Mucosa of stomach (tissue), 1 donor: ENCODE measurements around the gene MOV10.

ENCODE experiments used
- H3K27me3 ChIP-seq: one replicate; pipeline ENCODE4 v1.7.0; 2013; ENCODE audit warnings: mild to moderate bottlenecking, low read length; ENCODE audit not compliant: control insufficient read depth, insufficient read depth
- H3K36me3 ChIP-seq: one replicate; pipeline ENCODE4 v1.7.0; 2013; ENCODE audit warnings: low read length; ENCODE audit not compliant: control insufficient read depth, insufficient read depth
- H3K4me1 ChIP-seq: one replicate; pipeline ENCODE4 v1.7.0; 2013; ENCODE audit warnings: mild to moderate bottlenecking, low read length; ENCODE audit not compliant: control insufficient read depth, insufficient read depth
- H3K4me3 ChIP-seq: one replicate; pipeline ENCODE4 v1.7.0; 2013; ENCODE audit warnings: low read length
- H3K9ac ChIP-seq: one replicate; pipeline ENCODE4 v1.7.0; 2013; ENCODE audit warnings: mild to moderate bottlenecking, low read length, moderate library complexity
- H3K9me3 ChIP-seq: one replicate; pipeline ENCODE4 v1.7.0; 2013; ENCODE audit warnings: mild to moderate bottlenecking, low read length, moderate library complexity; ENCODE audit not compliant: control insufficient read depth
- donor health status: Pancreatic carcinoma.

Gene MOV10

GRCh38 chr1:112711670-112712069 lies 37.2 kb downstream of the MOV10 start:
- Histone ChIP-seq H3K9me3 (no peaks in the 10 kb centered on the region), H3K27me3 (peaks cover 12% of the 10 kb centered on the region), H3K36me3 (no peaks in the 10 kb centered on the region), H3K4me3 (no peak overlapping the region), H3K9ac (no peak overlapping the region), H3K4me1 (peaks cover 32% of the 10 kb centered on the region)

- Histone ChIP-seq H3K4me3 (no peak overlapping the region), H3K9ac (no peak overlapping the region), H3K4me1 (peaks cover 32% of the 10 kb centered on the region), H3K36me3 (no peaks in the 10 kb centered on the region), H3K27me3 (peaks cover 12% of the 10 kb centered on the region), H3K9me3 (no peaks in the 10 kb centered on the region)
Observed at GRCh38 chr1:112712191-112712590, 37.7 kb downstream of the MOV10 start.

GRCh38 chr1:112712701-112713128 lies 38.3 kb downstream of the MOV10 start:
- Histone ChIP-seq H3K9me3 (no peaks in the 10 kb centered on the region), H3K4me1 (peaks cover 28% of the 10 kb centered on the region), H3K9ac (no peak overlapping the region), H3K4me3 (no peak overlapping the region), H3K36me3 (no peaks in the 10 kb centered on the region), H3K27me3 (peaks cover 12% of the 10 kb centered on the region)

- Histone ChIP-seq H3K27me3 (peaks cover 12% of the 10 kb centered on the region), H3K9me3 (no peaks in the 10 kb centered on the region), H3K4me1 (peaks cover 28% of the 10 kb centered on the region), H3K4me3 (peak overlapping the region; percentile 31), H3K9ac (peak overlapping the region; percentile 47), H3K36me3 (no peaks in the 10 kb centered on the region)
Observed at GRCh38 chr1:112713466-112714312, 39.2 kb downstream of the MOV10 start.

GRCh38 chr1:112714313-112715263 lies 40.1 kb downstream of the MOV10 start:
- Histone ChIP-seq H3K36me3 (no peaks in the 10 kb centered on the region), H3K27me3 (peaks cover 21% of the 10 kb centered on the region), H3K4me1 (peaks cover 28% of the 10 kb centered on the region), H3K9me3 (no peaks in the 10 kb centered on the region), H3K4me3 (peak overlapping the region; percentile 31), H3K9ac (peak overlapping the region; percentile 47)

- H3K27me3 ChIP-seq, result peaks cover 28% of the 10 kb centered on the region
- H3K36me3 ChIP-seq, result no peaks in the 10 kb centered on the region
- peak within 1 kb of the TSS; percentile 61 for H3K4me3 ChIP-seq
- H3K4me1 ChIP-seq, result peaks cover 28% of the 10 kb centered on the region
- H3K9ac ChIP-seq, result peak within 1 kb of the TSS; percentile 47
- H3K9me3 ChIP-seq, result no peaks in the 10 kb centered on the region
Observed at GRCh38 chr1:112715264-112716053, 41.0 kb downstream of the MOV10 start, which contains the start of gene PPM1J. Gene PPM1J, minus strand, starts transcription at chr1:112715332. Its CDS starts 31 bp downstream, at chr1:112715301.

GRCh38 chr1:112716133-112716720 lies 41.8 kb downstream of the MOV10 start:
- peaks cover 28% of the 10 kb centered on the region for H3K4me1 ChIP-seq
- H3K9ac ChIP-seq, result peak overlapping the region; percentile 31
- H3K4me3 ChIP-seq, result peak overlapping the region; percentile 61
- H3K27me3 ChIP-seq, result peaks cover 28% of the 10 kb centered on the region
- H3K36me3 ChIP-seq, result no peaks in the 10 kb centered on the region
- no peaks in the 10 kb centered on the region for H3K9me3 ChIP-seq

GRCh38 chr1:112717263-112717873 lies 42.9 kb downstream of the MOV10 start:
- no peaks in the 10 kb centered on the region for H3K9me3 ChIP-seq
- H3K4me1 ChIP-seq, result peaks cover 30% of the 10 kb centered on the region
- H3K4me3 ChIP-seq, result no peak overlapping the region
- H3K27me3 ChIP-seq, result peaks cover 28% of the 10 kb centered on the region
- no peak overlapping the region for H3K9ac ChIP-seq
- H3K36me3 ChIP-seq, result no peaks in the 10 kb centered on the region

- Histone ChIP-seq H3K36me3 (no peaks in the 10 kb centered on the region), H3K4me3 (no peak overlapping the region), H3K27me3 (peaks cover 26% of the 10 kb centered on the region), H3K9me3 (no peaks in the 10 kb centered on the region), H3K4me1 (peaks cover 25% of the 10 kb centered on the region), H3K9ac (no peak overlapping the region)
Observed at GRCh38 chr1:112718691-112719418, 44.4 kb downstream of the MOV10 start.

GRCh38 chr1:112719706-112720105 lies 45.2 kb downstream of the MOV10 start:
- Histone ChIP-seq H3K9me3 (no peaks in the 10 kb centered on the region), H3K36me3 (no peaks in the 10 kb centered on the region), H3K9ac (no peak overlapping the region), H3K4me1 (peaks cover 16% of the 10 kb centered on the region), H3K27me3 (peaks cover 18% of the 10 kb centered on the region), H3K4me3 (no peak overlapping the region)
